Activated naive CD8-positive, alpha-beta T cell treated with anti-CD3 and anti-CD28 coated beads, Interleukin-2, amount 50 U/mL, for 24 hours (primary cell): ENCODE measurements around the gene SLC25A21.

ENCODE experiments used
- ATAC-seq: fragments of 150-1000 bp; cut with Tn5 transposase; one replicate; pipeline ENCODE4 v1.10.0; 2021
- DNase-seq: peaks from one replicate; pipeline ENCODE4 v3.0.0; 2021
- H3K27ac Mint-ChIP-seq: one replicate; pipeline ENCODE4 v1.8.0; 2021; ENCODE audit warnings: mild to moderate bottlenecking, mixed read lengths
- H3K27me3 Mint-ChIP-seq: one replicate; pipeline ENCODE4 v1.8.0; 2021; ENCODE audit warnings: mixed read lengths
- H3K36me3 Mint-ChIP-seq: one replicate; pipeline ENCODE4 v1.8.0; 2021; ENCODE audit warnings: low read depth, mixed read lengths
- H3K4me1 Mint-ChIP-seq: one replicate; pipeline ENCODE4 v1.8.0; 2021; ENCODE audit warnings: mixed read lengths
- H3K4me3 Mint-ChIP-seq: one replicate; pipeline ENCODE4 v1.8.0; 2021; ENCODE audit warnings: mild to moderate bottlenecking, moderate library complexity, mixed read lengths
- H3K9me3 Mint-ChIP-seq: one replicate; pipeline ENCODE4 v1.8.0; 2021; ENCODE audit warnings: mixed read lengths

The SLC25A21 gene

GRCh38 chr14:36852981-36853691, 319.3 kb downstream of the SLC25A21 start:
- Mint-ChIP-seq H3K27me3 (peaks cover 2% of the 10 kb centered on the region), H3K27ac (no peak overlapping the region), H3K4me3 (no peak overlapping the region), H3K36me3 (no peaks in the 10 kb centered on the region), H3K4me1 (no peaks in the 10 kb centered on the region), H3K9me3 (no peaks in the 10 kb centered on the region)
- ATAC-seq (no peak), DNase-seq (no peak)

GRCh38 chr14:36848213-36848612, 324.2 kb downstream of the SLC25A21 start:
- Mint-ChIP-seq H3K36me3 (no peaks in the 10 kb centered on the region), H3K4me3 (no peak overlapping the region), H3K9me3 (peaks cover 3% of the 10 kb centered on the region), H3K4me1 (no peaks in the 10 kb centered on the region), H3K27me3 (no peaks in the 10 kb centered on the region), H3K27ac (no peak overlapping the region)
- ATAC-seq (no peak), DNase-seq (no peak)

- Mint-ChIP-seq H3K27me3 (no peaks in the 10 kb centered on the region), H3K36me3 (no peaks in the 10 kb centered on the region), H3K27ac (no peak overlapping the region), H3K4me3 (no peak overlapping the region), H3K9me3 (peaks cover 3% of the 10 kb centered on the region), H3K4me1 (no peaks in the 10 kb centered on the region)
- DNase-seq, result no peak
- ATAC-seq, result no peak
These were observed 325.0 kb downstream of the SLC25A21 start for GRCh38 chr14:36847366-36847765.

- DNase-seq (no peak), ATAC-seq (no peak)
- Mint-ChIP-seq H3K9me3 (peaks cover 3% of the 10 kb centered on the region), H3K4me1 (no peaks in the 10 kb centered on the region), H3K27ac (no peak overlapping the region), H3K27me3 (no peaks in the 10 kb centered on the region), H3K36me3 (no peaks in the 10 kb centered on the region), H3K4me3 (no peak overlapping the region)
These were observed 326.9 kb downstream of the SLC25A21 start for GRCh38 chr14:36845356-36846012.

GRCh38 chr14:36844443-36845195, 327.8 kb downstream of the SLC25A21 start:
- Mint-ChIP-seq H3K27me3 (no peaks in the 10 kb centered on the region), H3K9me3 (peaks cover 3% of the 10 kb centered on the region), H3K4me3 (no peak overlapping the region), H3K36me3 (no peaks in the 10 kb centered on the region), H3K4me1 (no peaks in the 10 kb centered on the region), H3K27ac (no peak overlapping the region)
- DNase-seq (no peak), ATAC-seq (no peak)

GRCh38 chr14:36843410-36843809, 329.0 kb downstream of the SLC25A21 start:
- H3K27me3 Mint-ChIP-seq, result no peaks in the 10 kb centered on the region
- no peak overlapping the region for H3K4me3 Mint-ChIP-seq
- H3K36me3 Mint-ChIP-seq, result no peaks in the 10 kb centered on the region
- no peaks in the 10 kb centered on the region for H3K4me1 Mint-ChIP-seq
- no peak for DNase-seq
- no peak overlapping the region for H3K27ac Mint-ChIP-seq
- peaks cover 3% of the 10 kb centered on the region for H3K9me3 Mint-ChIP-seq
- no peak for ATAC-seq

GRCh38 chr14:36835128-36835527, 337.3 kb downstream of the SLC25A21 start:
- Mint-ChIP-seq H3K36me3 (no peaks in the 10 kb centered on the region), H3K27me3 (no peaks in the 10 kb centered on the region), H3K4me3 (no peak overlapping the region), H3K4me1 (no peaks in the 10 kb centered on the region), H3K27ac (no peak overlapping the region), H3K9me3 (no peaks in the 10 kb centered on the region)
- ATAC-seq (no peak), DNase-seq (no peak)

GRCh38 chr14:36834293-36834692, 338.1 kb downstream of the SLC25A21 start:
- Mint-ChIP-seq H3K9me3 (no peaks in the 10 kb centered on the region), H3K4me3 (no peak overlapping the region), H3K27ac (no peak overlapping the region), H3K4me1 (no peaks in the 10 kb centered on the region), H3K27me3 (no peaks in the 10 kb centered on the region), H3K36me3 (no peaks in the 10 kb centered on the region)
- DNase-seq (no peak), ATAC-seq (no peak)

GRCh38 chr14:36829547-36829946, 342.9 kb downstream of the SLC25A21 start:
- Mint-ChIP-seq H3K27me3 (no peaks in the 10 kb centered on the region), H3K27ac (no peak overlapping the region), H3K4me1 (no peaks in the 10 kb centered on the region), H3K36me3 (no peaks in the 10 kb centered on the region), H3K9me3 (peaks cover 4% of the 10 kb centered on the region), H3K4me3 (no peak overlapping the region)
- DNase-seq, result no peak
- no peak for ATAC-seq

- H3K36me3 Mint-ChIP-seq, result no peaks in the 10 kb centered on the region
- ATAC-seq (no peak), DNase-seq (no peak)
- H3K4me1 Mint-ChIP-seq, result no peaks in the 10 kb centered on the region
- H3K27me3 Mint-ChIP-seq, result no peaks in the 10 kb centered on the region
- H3K27ac Mint-ChIP-seq, result no peak overlapping the region
- peaks cover 4% of the 10 kb centered on the region for H3K9me3 Mint-ChIP-seq
- H3K4me3 Mint-ChIP-seq, result no peak overlapping the region
These were observed 344.5 kb downstream of the SLC25A21 start for GRCh38 chr14:36827861-36828260.

- H3K36me3 Mint-ChIP-seq, result no peaks in the 10 kb centered on the region
- no peaks in the 10 kb centered on the region for H3K27me3 Mint-ChIP-seq
- no peak for DNase-seq
- ATAC-seq, result no peak
- peaks cover 4% of the 10 kb centered on the region for H3K9me3 Mint-ChIP-seq
- no peaks in the 10 kb centered on the region for H3K4me1 Mint-ChIP-seq
- H3K4me3 Mint-ChIP-seq, result no peak overlapping the region
- H3K27ac Mint-ChIP-seq, result no peak overlapping the region
These were observed 345.8 kb downstream of the SLC25A21 start for GRCh38 chr14:36826614-36827013.

GRCh38 chr14:36824854-36825253, 347.6 kb downstream of the SLC25A21 start:
- Mint-ChIP-seq H3K4me1 (no peaks in the 10 kb centered on the region), H3K27me3 (no peaks in the 10 kb centered on the region), H3K27ac (no peak overlapping the region), H3K9me3 (peaks cover 4% of the 10 kb centered on the region), H3K36me3 (no peaks in the 10 kb centered on the region), H3K4me3 (no peak overlapping the region)
- no peak for DNase-seq
- no peak for ATAC-seq

GRCh38 chr14:36823651-36824050, 348.8 kb downstream of the SLC25A21 start:
- DNase-seq, result no peak

GRCh38 chr14:36822685-36823084, 349.7 kb downstream of the SLC25A21 start:
- no peak for DNase-seq
- Mint-ChIP-seq H3K4me3 (no peak overlapping the region), H3K4me1 (no peaks in the 10 kb centered on the region), H3K27ac (no peak overlapping the region), H3K9me3 (peaks cover 4% of the 10 kb centered on the region), H3K36me3 (no peaks in the 10 kb centered on the region), H3K27me3 (no peaks in the 10 kb centered on the region)
- ATAC-seq, result no peak

More at GRCh38 chr14:36823651-36824050, 348.8 kb downstream of the SLC25A21 start:
- Mint-ChIP-seq H3K27ac (no peak overlapping the region), H3K27me3 (no peaks in the 10 kb centered on the region), H3K4me1 (no peaks in the 10 kb centered on the region), H3K4me3 (no peak overlapping the region), H3K36me3 (no peaks in the 10 kb centered on the region), H3K9me3 (peaks cover 4% of the 10 kb centered on the region)
- no peak for ATAC-seq

- Mint-ChIP-seq H3K36me3 (no peaks in the 10 kb centered on the region), H3K4me1 (no peaks in the 10 kb centered on the region), H3K27me3 (no peaks in the 10 kb centered on the region), H3K4me3 (no peak overlapping the region), H3K27ac (no peak overlapping the region), H3K9me3 (no peaks in the 10 kb centered on the region)
- DNase-seq, result no peak
- ATAC-seq, result no peak
These were observed 351.5 kb downstream of the SLC25A21 start for GRCh38 chr14:36820901-36821300.
